Measurements from ENCODE around the gene RNF135.
"Not testable (repeated sequence)": the region's sequence is repeated elsewhere in the genome, so short reads cannot be mapped to it uniquely, and the experiment has no call there.

RNF135 gene

DNA sequence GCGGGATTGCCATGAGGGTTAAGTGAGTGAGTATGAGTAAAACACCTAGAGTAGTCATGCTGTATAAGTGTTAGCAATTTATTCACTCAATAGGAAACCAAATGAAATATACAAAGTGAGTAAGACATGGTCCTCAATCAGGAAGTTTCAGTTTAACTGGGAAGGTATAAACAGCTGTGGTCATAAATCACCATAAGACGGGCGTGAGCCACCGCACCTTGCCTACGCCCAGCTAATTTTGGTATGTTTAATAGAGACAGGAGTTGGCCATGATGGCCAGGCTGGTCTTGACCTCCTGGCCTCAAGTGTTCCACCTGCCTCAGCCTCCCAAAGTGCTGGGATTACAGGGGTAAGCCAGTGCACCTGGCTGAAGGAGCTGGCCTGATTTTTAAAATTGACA, 27.0 kb downstream of the RNF135 start:
- DNase-seq (ENCODE audit: low read depth, low spot score), result no peak

DNA sequence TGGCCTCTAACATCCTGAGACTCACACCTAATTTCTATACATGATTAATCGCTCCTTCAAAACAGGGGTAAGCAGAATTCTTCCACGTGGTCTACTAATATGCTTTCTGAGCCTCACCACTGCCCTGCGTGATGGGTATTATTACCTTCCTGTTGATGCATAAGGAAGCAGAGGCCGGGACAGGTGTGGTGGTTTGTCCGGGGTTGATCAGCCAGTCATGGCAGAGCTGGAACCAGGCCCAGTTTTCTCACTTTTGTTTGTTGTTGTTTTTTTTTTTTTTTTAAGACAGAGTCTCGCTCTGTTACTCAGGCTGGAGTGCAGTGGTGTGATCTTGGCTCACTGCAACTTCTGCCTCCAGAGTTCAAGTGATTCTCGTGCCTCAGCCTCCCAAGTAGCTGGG, 31.2 kb downstream of the RNF135 start:
- DNase-seq (ENCODE audit: low read depth, low spot score), result no peak

DNA sequence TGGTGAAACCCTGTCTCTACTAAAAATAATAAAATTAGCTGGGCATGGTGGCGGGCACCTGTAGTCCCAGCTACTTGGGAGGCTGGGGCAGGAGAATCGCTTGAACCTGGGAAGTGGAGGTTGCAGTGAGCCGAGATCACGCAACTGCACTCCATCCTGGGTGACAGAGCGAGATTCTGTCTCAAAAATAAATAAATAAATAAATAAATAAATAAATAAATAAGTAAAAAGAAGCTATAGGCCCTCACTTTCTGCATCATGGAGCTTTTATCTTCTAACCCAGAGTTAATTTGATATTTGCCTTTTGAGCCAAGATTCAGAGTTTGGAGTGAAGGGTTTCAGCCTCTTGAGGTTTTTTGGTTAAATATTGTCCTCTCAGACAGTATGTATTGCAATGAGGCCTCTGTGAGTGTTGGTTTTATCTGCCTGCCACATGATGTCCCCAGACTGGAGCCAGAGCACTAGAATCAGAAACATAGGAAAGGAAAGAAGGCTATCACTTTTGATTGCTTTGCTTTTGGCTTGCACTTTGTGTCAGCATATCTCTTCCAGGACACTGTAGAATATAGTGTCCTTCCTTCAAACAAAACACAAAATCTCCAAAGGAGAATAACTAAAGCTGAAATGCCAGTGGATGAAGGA, 32.5 kb downstream of the RNF135 start:
- DNase-seq (ENCODE audit: low read depth, low spot score), result no peak

GRCh38 chr17:31004160-31004559, 33.3 kb downstream of the RNF135 start:
- no peak for DNase-seq (ENCODE audit: low read depth, low spot score)

GRCh38 chr17:31007695-31008373, 37.0 kb downstream of the RNF135 start:
- no peak for DNase-seq (ENCODE audit: low read depth, low spot score)

- DNase-seq (ENCODE audit: low read depth, low spot score), result peak; percentile 87
Observed at GRCh38 chr17:31008374-31009041, 37.7 kb downstream of the RNF135 start.

GRCh38 chr17:31009042-31009702, 38.3 kb downstream of the RNF135 start:
- not testable (repeated sequence) for DNase-seq (ENCODE audit: low read depth, low spot score)

GRCh38 chr17:31010014-31010413, 39.2 kb downstream of the RNF135 start:
- not testable (repeated sequence) for DNase-seq (ENCODE audit: low read depth, low spot score)

GRCh38 chr17:31013844-31014243, 43.0 kb downstream of the RNF135 start:
- DNase-seq (ENCODE audit: low read depth, low spot score), result no peak

- DNase-seq (ENCODE audit: low read depth, low spot score), result peak; percentile 26
Observed at GRCh38 chr17:31015639-31016038, 44.8 kb downstream of the RNF135 start.

- no peak for DNase-seq (ENCODE audit: low read depth, low spot score)
Observed at GRCh38 chr17:31019004-31019403, 48.2 kb downstream of the RNF135 start.

- DNase-seq (ENCODE audit: low read depth, low spot score), result not testable (repeated sequence)
Observed at GRCh38 chr17:31023171-31023570, 52.3 kb downstream of the RNF135 start.

DNA sequence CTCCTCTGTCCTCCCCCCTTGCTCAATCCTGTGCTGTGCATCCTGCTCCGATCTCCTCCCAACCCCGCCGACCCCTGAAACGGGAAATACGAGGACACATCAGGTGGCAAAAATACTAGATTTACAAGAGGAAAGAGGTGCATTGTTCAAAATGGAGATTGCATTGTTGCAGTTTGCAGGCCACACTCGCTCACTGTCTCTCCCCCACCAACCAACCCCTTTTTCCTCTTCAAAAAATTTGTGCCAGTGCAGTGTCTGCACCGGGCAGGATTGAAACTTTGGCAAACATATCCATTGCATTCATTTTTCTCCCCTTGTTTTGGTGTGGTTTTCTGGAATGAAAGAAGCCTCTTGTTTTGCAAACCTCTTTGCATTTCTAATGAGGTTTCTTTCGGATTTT, 61.0 kb downstream of the RNF135 start:
- DNase-seq (ENCODE audit: low read depth, low spot score), result no peak

DNA sequence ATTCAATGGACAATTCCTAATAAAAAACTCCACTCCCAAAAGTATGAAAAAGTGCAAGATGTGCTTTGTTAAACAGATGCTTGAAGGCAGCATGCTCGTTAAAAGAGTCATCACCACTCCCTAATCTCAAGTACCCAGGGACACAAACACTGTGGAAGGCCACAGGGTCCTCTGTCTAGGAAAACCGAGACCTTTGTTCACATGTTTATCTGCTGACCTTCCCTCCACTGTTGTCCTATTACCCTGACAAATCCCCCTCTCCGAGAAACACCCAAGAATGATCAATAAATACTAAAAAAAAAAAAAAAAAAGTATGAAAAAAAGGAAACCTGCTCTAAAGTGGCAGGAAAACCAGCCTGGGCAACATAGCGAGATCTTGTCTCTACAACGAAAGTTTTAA, 64.8 kb downstream of the RNF135 start:
- not testable (repeated sequence) for DNase-seq (ENCODE audit: low read depth, low spot score)

- not testable (repeated sequence) for DNase-seq (ENCODE audit: low read depth, low spot score)
Observed at GRCh38 chr17:31040837-31041236, 70.0 kb downstream of the RNF135 start.

DNA sequence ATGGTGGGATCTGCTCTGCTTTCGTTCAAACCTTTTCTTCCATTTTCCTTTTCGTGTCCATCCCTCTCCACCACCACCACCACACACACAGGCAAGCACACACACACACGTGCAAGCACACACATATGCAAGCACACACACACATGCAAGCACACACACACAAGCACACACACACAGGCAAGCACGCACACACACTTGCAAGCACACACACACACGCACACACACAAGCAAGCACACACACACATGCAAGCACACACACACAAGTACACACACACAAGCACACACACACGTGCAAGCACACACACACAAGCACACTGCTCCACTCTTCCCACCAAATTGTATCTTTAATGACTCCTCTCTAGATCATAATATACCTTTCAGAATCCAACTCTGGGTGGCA, 71.5 kb downstream of the RNF135 start:
- not testable (repeated sequence) for DNase-seq (ENCODE audit: low read depth, low spot score)

DNA sequence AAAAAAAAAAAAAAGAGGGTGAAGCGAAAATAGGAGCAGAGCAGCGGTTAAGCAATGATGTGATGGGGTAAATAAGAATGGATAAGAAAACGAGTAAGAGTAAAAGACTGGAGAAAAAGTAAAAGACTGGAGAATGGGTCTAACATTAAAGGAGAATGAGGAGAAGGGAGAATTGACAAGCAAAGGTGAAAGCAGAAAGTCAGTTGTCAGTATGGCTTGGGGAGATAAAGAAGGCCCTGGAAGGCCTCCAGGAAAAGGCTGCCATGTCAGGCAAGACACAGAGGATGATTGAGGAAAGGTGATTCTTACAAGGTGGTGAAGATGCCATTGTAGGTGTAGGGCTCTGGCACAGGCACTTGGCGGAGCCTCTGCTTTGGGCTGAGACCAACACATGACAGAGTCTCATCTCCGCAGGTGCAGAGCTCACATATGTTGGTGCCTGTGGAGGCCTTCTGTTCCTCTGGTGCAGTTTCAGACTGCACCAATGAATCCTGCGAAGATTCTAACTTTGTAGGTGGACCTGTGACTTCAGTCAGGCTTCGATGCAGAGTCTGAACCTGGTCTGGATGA, 76.1 kb downstream of the RNF135 start:
- not testable (repeated sequence) for DNase-seq (ENCODE audit: low read depth, low spot score)

DNA sequence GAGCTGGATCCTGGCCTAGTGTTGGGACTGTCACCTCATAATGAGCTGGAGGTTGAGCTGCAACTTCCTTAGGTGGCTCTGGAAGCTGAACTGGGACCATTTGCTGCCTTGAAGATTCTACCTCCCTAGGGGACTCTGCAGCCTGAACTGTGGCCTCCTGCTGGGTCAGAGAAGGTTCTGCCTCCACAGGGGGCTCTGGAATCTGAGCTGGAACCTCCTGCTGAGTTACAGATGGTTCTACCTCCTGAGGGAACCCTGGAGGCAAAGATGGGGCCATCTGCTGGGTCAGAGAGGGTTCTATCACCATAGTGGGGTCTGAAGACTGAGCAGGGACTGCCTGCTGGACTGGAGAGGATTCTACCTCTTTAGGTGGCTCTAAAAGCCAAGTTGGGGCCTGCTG, 77.3 kb downstream of the RNF135 start:
- no peak for DNase-seq (ENCODE audit: low read depth, low spot score)

DNA sequence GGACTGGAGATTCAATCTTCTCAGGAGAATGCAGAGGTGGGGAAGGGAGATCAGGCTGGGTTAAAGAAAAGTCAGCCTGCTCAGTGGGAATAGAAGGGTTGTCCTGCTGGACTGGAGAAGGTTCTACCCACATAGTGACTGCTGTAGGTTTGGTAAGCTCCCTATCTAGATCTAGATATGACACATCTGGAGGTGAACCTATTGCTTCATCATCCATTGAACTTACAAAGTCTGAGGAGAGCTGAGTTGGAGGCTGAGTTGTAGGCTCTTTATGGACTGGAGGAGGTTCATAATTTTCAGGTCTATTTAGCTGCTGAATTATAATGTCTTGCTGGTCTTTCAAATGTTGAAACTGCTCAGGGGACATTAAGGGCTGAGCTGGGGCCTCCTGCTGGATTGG, 77.9 kb downstream of the RNF135 start:
- DNase-seq (ENCODE audit: low read depth, low spot score), result no peak

Data from ELF-1 (cell line).